ENCODE results near the gene YARS1. TPM values are rescaled to one million over a fixed set of nuclear protein-coding genes. Genes with fewer than 3 reads are reported as not detected.

Gene YARS1
- total and polyA plus RNA-seq, 2 of the 13 experiments (the other 11 are each of a cell fraction or from before 2014, with no cell fraction given) = 50.1 to 113 TPM

DNA sequence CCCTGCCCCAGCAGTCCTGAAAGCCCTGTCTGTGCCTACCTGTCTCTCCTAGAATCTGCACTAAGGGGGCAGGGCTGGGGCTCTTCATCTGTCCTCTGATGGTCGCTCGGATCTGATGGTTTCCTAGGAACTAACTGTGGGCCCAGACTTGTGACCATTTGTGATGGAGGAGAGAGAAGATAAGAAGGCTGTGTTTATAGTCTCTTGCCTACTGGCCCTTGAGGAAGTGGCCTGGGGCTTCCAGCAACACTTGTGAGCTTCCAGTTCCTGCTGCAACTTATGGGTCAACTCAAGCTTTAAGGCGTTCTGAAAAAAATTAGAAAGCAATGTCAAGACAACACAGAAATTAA lies 61.4 kb downstream of the YARS1 start:
- no peak for DNase-seq (ENCODE audit: low spot score)
- in situ Hi-C loops (cut with HindIII; ENCODE audit: extremely low pct_ligation_motif_present, low pct_unique_long_range_greater_than_20kb) = no loop called here
- Histone ChIP-seq H3K4me3 (replicated peaks in 1 of 3; ENCODE audit: insufficient read depth in 1 of 3, low read depth in 2 of 3, low read length in 3 of 3) (no peak overlapping the region), H2AFZ (ENCODE audit: low read length) (no peak overlapping the region), H4K20me1 (ENCODE audit: insufficient read depth, low read length) (no peaks in the 10 kb centered on the region), H3K36me3 (replicated peaks in 1 of 2; ENCODE audit: control insufficient read depth in 1 of 2, insufficient read depth in 2 of 2, low read length in 2 of 2) (peaks cover 2 to 7% of the 10 kb centered on the region in 2 experiments; a peak in 2 of 5 replicates), H3K4me2 (ENCODE audit: low read depth, low read length) (no peak overlapping the region), H3K9me3 (ENCODE audit: low read length) (no peaks in the 10 kb centered on the region), H3K9ac (ENCODE audit: insufficient read depth, low read depth, low read length) (no peak overlapping the region), H3K27me3 (ENCODE audit: control insufficient read depth in 1 of 2, insufficient read depth in 2 of 2, low read length in 2 of 2) (no peaks in the 10 kb centered on the region), H3K79me2 (ENCODE audit: insufficient read depth, low read length) (peaks cover 28% of the 10 kb centered on the region), H3K4me1 (ENCODE audit: insufficient read depth, low read length) (peaks cover 50% of the 10 kb centered on the region), H3K27ac (ENCODE audit: extremely low read length, insufficient read depth, low read length) (no peak overlapping the region)
- no peak for ATAC-seq
- intact Hi-C loops (cut with micrococcal nuclease; ENCODE audit: unreplicated experiment) = no loop called here
- no peak for TF ChIP-seq ZBTB7A (CRISPR knock-in tag; IDR thresholded peaks at IDR 0.05)
- no peak for TF ChIP-seq ZNF563 (CRISPR knock-in tag; IDR thresholded peaks at IDR 0.05)
- TF ChIP-seq ATF6 (CRISPR knock-in tag; conservative IDR thresholded peaks at IDR 0.05) = no peak
- TF ChIP-seq RFX3 (CRISPR knock-in tag; IDR thresholded peaks at IDR 0.05) = no peak
- TF ChIP-seq MTF1 (CRISPR knock-in tag; IDR thresholded peaks at IDR 0.05) = no peak
- no peak for TF ChIP-seq MYPOP (CRISPR knock-in tag; IDR thresholded peaks at IDR 0.05)
- TF ChIP-seq ZGPAT (CRISPR knock-in tag; IDR thresholded peaks at IDR 0.05) = no peak
- TF ChIP-seq, protein P1, sequence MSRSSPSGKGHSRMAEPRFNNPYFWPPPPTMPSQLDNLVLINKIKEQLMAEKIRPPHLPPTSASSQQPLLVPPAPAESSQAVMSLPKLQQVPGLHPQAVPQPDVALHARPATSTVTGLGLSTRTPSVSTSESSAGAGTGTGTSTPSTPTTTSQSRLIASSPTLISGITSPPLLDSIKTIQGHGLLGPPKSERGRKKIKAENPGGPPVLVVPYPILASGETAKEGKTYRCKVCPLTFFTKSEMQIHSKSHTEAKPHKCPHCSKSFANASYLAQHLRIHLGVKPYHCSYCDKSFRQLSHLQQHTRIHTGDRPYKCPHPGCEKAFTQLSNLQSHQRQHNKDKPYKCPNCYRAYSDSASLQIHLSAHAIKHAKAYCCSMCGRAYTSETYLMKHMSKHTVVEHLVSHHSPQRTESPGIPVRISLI (CRISPR knock-in tag; IDR thresholded peaks at IDR 0.05; ENCODE audit: borderline replicate concordance) = no peak
- TF ChIP-seq ELF3 (CRISPR knock-in tag; IDR thresholded peaks at IDR 0.05) = no peak
- TF ChIP-seq PHB2 (IDR thresholded peaks at IDR 0.05; ENCODE audit: partially characterized antibody) = no peak
- no peak for TF ChIP-seq ZNF260 (CRISPR knock-in tag; IDR thresholded peaks at IDR 0.05; ENCODE audit: borderline replicate concordance, low read depth)
- TF ChIP-seq NFE2L1 (CRISPR knock-in tag; IDR thresholded peaks at IDR 0.05; ENCODE audit: borderline replicate concordance) = no peak
- TF ChIP-seq STAT6 (CRISPR knock-in tag; IDR thresholded peaks at IDR 0.05; ENCODE audit: borderline replicate concordance) = no peak
- no peak for TF ChIP-seq PAWR (CRISPR knock-in tag; IDR thresholded peaks at IDR 0.05; ENCODE audit: borderline replicate concordance)
- no peak for TF ChIP-seq BCL3 (CRISPR knock-in tag; IDR thresholded peaks at IDR 0.05)
- TF ChIP-seq ZFP41 (CRISPR knock-in tag; IDR thresholded peaks at IDR 0.05; ENCODE audit: borderline replicate concordance) = no peak
- POLR2A ChIA-PET = no interaction called here
- no peak for FAIRE-seq
- CTCF ChIA-PET (ENCODE audit: low intra/inter-chr PET ratio, low total read pairs) = no interaction called here
- 92% methylated on average over 3 of the region's 3 CpGs for WGBS (ENCODE audit: low lambda C conversion rate)
- BruUV-seq (replicated peaks) = no TSS peak

Data from HepG2 (cell line).